Measurements from ENCODE around the gene FAM193B.

DNA sequence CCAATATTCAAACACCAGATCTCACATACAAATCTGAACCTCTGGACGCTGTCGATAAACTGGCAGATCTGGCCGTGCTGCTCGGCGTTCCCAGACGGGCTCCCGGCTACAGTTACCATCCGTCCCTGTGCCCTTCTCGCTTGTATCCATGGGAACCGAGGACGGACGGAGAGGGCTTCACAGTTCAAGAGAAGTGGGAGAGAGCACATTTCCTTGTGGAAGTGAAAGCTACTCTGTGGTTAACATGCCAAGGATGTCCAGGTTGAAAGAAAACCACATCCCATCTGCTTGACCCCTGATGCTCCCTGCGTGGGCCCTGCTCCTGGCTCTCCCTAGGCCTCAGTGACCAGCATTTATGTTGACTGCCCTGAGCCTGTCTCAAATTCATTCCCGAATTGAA lies 74.6 kb downstream of the FAM193B start:
- TF ChIP-seq POLR2AphosphoS5 (IDR thresholded peaks at IDR 0.05; ENCODE audit: low read depth, low read length) (no peak), POLR2A (IDR thresholded peaks at IDR 0.05; ENCODE audit: low read depth, low read length) (no peak)

Data from GM12891 (cell line).